Endothelial cell of umbilical vein (primary cell): ENCODE results near the gene KRTAP20-1. TPM values are rescaled to one million over a fixed set of nuclear protein-coding genes. Genes with fewer than 3 reads are reported as not detected.

Source experiments
- BruUV-seq: library from RNA; stranded (reverse); fragments of 400-500 nt; replicated peaks from 2 replicates; lab custom pipeline; 2021; lab: Mats Ljungman, UMichigan
- CTCF ChIA-PET: fragments of 300-600, 350-600 bp; sonication (Branson Sonifier 250); formaldehyde crosslinking; loops from one replicate; lab custom pipeline; 2021; ENCODE audit warnings: antibody characterized with exemption, inconsistent platforms; lab: Charles Lee
- POLR2A ChIA-PET: fragments of 300-600, 350-600 bp; sonication (Branson Sonifier 250); formaldehyde crosslinking; loops from one replicate; lab custom pipeline; 2021; ENCODE audit warnings: antibody characterized with exemption, inconsistent platforms; lab: Charles Lee
- DNase-seq: peaks from one replicate; pipeline ENCODE4 v3.0.0-alpha.2; 2011; ENCODE audit warnings: low read depth, low spot score
- FAIRE-seq: peaks from 2 replicates; lab custom pipeline; 2011; peaks lifted over from hg19 to GRCh38; lab: Jason Lieb, UNC
- H2AFZ ChIP-seq: 2 replicates; pipeline ENCODE4 v1.6.0; 2012; ENCODE audit warnings: low read depth, low read length, control low read depth, inconsistent platforms
- H3K27ac ChIP-seq: 2 replicates; pipeline ENCODE4 v1.5.1; 2011; ENCODE audit warnings: low read depth, mild to moderate bottlenecking, control low read depth, low read length, moderate library complexity; ENCODE audit not compliant: insufficient read depth
- H3K27me3 ChIP-seq, 2 experiments: 2 replicates each; pipeline versions ENCODE4 v1.6.0 to v1.6.1; 2011; ENCODE audit warnings: low read length in 2 of 2, mixed read lengths in 1 of 2; ENCODE audit not compliant: control insufficient read depth in 2 of 2, insufficient read depth in 2 of 2
- H3K36me3 ChIP-seq, 2 experiments: 2 replicates in 1 of 2; 3 replicates in 1 of 2; pipeline ENCODE4 v1.5.1; 2011; ENCODE audit warnings: low read length in 2 of 2, mild to moderate bottlenecking in 1 of 2, moderate library complexity in 1 of 2; ENCODE audit not compliant: control insufficient read depth in 2 of 2, insufficient read depth in 2 of 2; ENCODE audit errors: extremely low read depth in 1 of 2
- H3K4me1 ChIP-seq: 3 replicates; pipeline ENCODE4 v1.5.1; 2011; ENCODE audit warnings: mild to moderate bottlenecking, low read length; ENCODE audit not compliant: control insufficient read depth, insufficient read depth; ENCODE audit errors: extremely low read depth
- H3K4me2 ChIP-seq: 2 replicates; pipeline ENCODE4 v1.6.1; 2011; ENCODE audit warnings: low read length, control low read depth, mixed read lengths; ENCODE audit not compliant: insufficient read depth
- H3K4me3 ChIP-seq, 3 experiments: fragments of 200-600 bp in 1 of 3; sonication (generic), shearing (Covaris generic) in 1 of 3; replicated peaks in 1 of 3; 2 replicates each; pipeline ENCODE4 v1.5.1; 2011 to 2016; ENCODE audit warnings: control low read depth in 3 of 3, low read length in 3 of 3, mild to moderate bottlenecking in 2 of 3, inconsistent platforms in 1 of 3, low read depth in 1 of 3, moderate library complexity in 1 of 3; ENCODE audit not compliant: insufficient read depth in 1 of 3
- H3K79me2 ChIP-seq: 2 replicates; pipeline ENCODE4 v1.6.0; 2012; ENCODE audit warnings: low read length, inconsistent platforms; ENCODE audit not compliant: control insufficient read depth, insufficient read depth
- H3K9ac ChIP-seq: replicated peaks from 2 replicates; pipeline ENCODE3; 2011; ENCODE audit warnings: low read length, control low read depth; ENCODE audit not compliant: insufficient read depth; ENCODE audit errors: extremely low read depth
- H3K9me1 ChIP-seq: replicated peaks from 3 replicates; pipeline ENCODE4 v1.6.0; 2011; ENCODE audit warnings: mild to moderate bottlenecking, low read length; ENCODE audit not compliant: control insufficient read depth, insufficient read depth; ENCODE audit errors: extremely low read depth
- H3K9me3 ChIP-seq: replicated peaks from 2 replicates; pipeline ENCODE4 v1.5.1; 2012; ENCODE audit warnings: low read length, inconsistent platforms; ENCODE audit not compliant: control insufficient read depth, insufficient read depth
- H4K20me1 ChIP-seq: replicated peaks from 2 replicates; pipeline ENCODE3; 2011; ENCODE audit warnings: mild to moderate bottlenecking, low read length; ENCODE audit not compliant: control insufficient read depth, insufficient read depth; ENCODE audit errors: extremely low read depth
- CTCF ChIP-seq, 2 donors: IDR thresholded peaks; 1 replicate in 1 of 2; 2 replicates in 1 of 2; pipeline ENCODE4 v1.5.1; 2011; ENCODE audit warnings: low read length in 2 of 2, mild to moderate bottlenecking in 2 of 2, moderate library complexity in 2 of 2, control low read depth in 1 of 2, inconsistent platforms in 1 of 2, low read depth in 1 of 2; ENCODE audit not compliant: insufficient read depth in 1 of 2; ENCODE audit errors: extremely low read depth in 1 of 2
- EZH2 ChIP-seq: IDR thresholded peaks from 2 replicates; pipeline ENCODE4 v1.6.1; 2012; ENCODE audit warnings: borderline replicate concordance, low read depth, mild to moderate bottlenecking, moderate library complexity, low read length, inconsistent platforms; ENCODE audit not compliant: severe bottlenecking
- MYC ChIP-seq: IDR thresholded peaks from one replicate; pipeline ENCODE4 v1.6.1; 2011; ENCODE audit warnings: mild to moderate bottlenecking, low read depth, low read length
- POLR2A ChIP-seq: IDR thresholded peaks from 2 replicates; pipeline ENCODE4 v1.6.1; 2012; ENCODE audit warnings: low read depth, mild to moderate bottlenecking, control low read depth, low read length
- POLR2AphosphoS5 ChIP-seq: IDR thresholded peaks from 2 replicates; pipeline ENCODE4 v1.6.1; 2012; ENCODE audit warnings: low read depth, mild to moderate bottlenecking, control low read depth, low read length, moderate library complexity; ENCODE audit not compliant: insufficient read depth
- dilution Hi-C: fragments of 300-500 bp; cut with MboI; formaldehyde crosslinking; loops from one replicate; pipeline ENCODE4 v1.15.0; 2019; ENCODE audit warnings: low sequenced_read_pairs; ENCODE audit not compliant: extremely low pct_ligation_motif_present
- intact Hi-C: fragments of 100-400 bp; cut with micrococcal nuclease; formaldehyde crosslinking; loops from one replicate; pipeline ENCODE4 v1.10.0; 2022
- polyA plus RNA-seq, 4 experiments: library from polyadenylated mRNA; depleted of rRNA in 3 of 4; stranded (reverse) in 3 of 4; unstranded in 1 of 4; fragments of >200 nt; gene quantifications; 2 replicates each; pipeline versions ENCODE4 v1.2.1 to v1.2.3, GENCODE V29; 2011 to 2012; ENCODE audit warnings: missing spikeins in 1 of 4
- total RNA-seq: library from RNA; stranded (reverse); gene quantifications from 2 replicates; pipeline ENCODE4 v1.2.3, GENCODE V29; 2021

Gene KRTAP20-1
- total and polyA plus RNA-seq, 2 donors (not counting 3 experiments of a cell fraction or from before 2014, with no cell fraction given) = not detected

GRCh38 chr21:30580132-30580531 lies 36.1 kb upstream of the KRTAP20-1 start:
- no TSS peak for BruUV-seq
- Histone ChIP-seq H3K4me2 (no peak overlapping the region), H3K27ac (no peak overlapping the region), H3K9ac (no peak overlapping the region), H2AFZ (no peak overlapping the region), H3K36me3 (no peaks in the 10 kb centered on the region), H3K9me3 (no peaks in the 10 kb centered on the region), H3K79me2 (no peaks in the 10 kb centered on the region), H3K4me1 (no peaks in the 10 kb centered on the region), H4K20me1 (no peaks in the 10 kb centered on the region), H3K27me3 (no peaks in the 10 kb centered on the region), H3K4me3 (no peak overlapping the region), H3K9me1 (no peaks in the 10 kb centered on the region)
- DNase-seq (no peak), FAIRE-seq (no peak)
- TF ChIP-seq POLR2A = no peak
- TF ChIP-seq EZH2 = no peak
- no peak for TF ChIP-seq MYC
- TF ChIP-seq CTCF (IDR thresholded peaks at IDR 0.05; ENCODE audit: extremely low read depth in 1 of 2, insufficient read depth in 1 of 2, low read depth in 1 of 2, low read length in 2 of 2) = no peak
- TF ChIP-seq POLR2AphosphoS5 = no peak
- POLR2A ChIA-PET = no interaction called here
- dilution Hi-C loops = no loop called here
- CTCF ChIA-PET = no interaction called here
- intact Hi-C loops = no loop called here

- no peak overlapping the region for H3K9ac ChIP-seq
- no peak overlapping the region for H3K4me3 ChIP-seq
- H3K9me3 ChIP-seq = no peaks in the 10 kb centered on the region
- no peak overlapping the region for H2AFZ ChIP-seq
- intact Hi-C loops (no loop called here), dilution Hi-C loops (no loop called here)
- H4K20me1 ChIP-seq = no peaks in the 10 kb centered on the region
- no peak overlapping the region for H3K27ac ChIP-seq
- POLR2A ChIA-PET = no interaction called here
- no peak for DNase-seq
- no peaks in the 10 kb centered on the region for H3K36me3 ChIP-seq
- FAIRE-seq = no peak
- H3K27me3 ChIP-seq = no peaks in the 10 kb centered on the region
- no peaks in the 10 kb centered on the region for H3K79me2 ChIP-seq
- no peaks in the 10 kb centered on the region for H3K9me1 ChIP-seq
- no peak overlapping the region for H3K4me2 ChIP-seq
- H3K4me1 ChIP-seq = no peaks in the 10 kb centered on the region
- CTCF ChIA-PET = no interaction called here
- TF ChIP-seq EZH2 = no peak
- no TSS peak for BruUV-seq
These were observed 33.4 kb upstream of the KRTAP20-1 start for GRCh38 chr21:30582870-30583269.
